MG63 (cell line): Measurements from ENCODE around the gene FEZF1. TPM values are rescaled to one million over a fixed set of nuclear protein-coding genes. Genes with fewer than 3 reads are reported as not detected.

Source experiments
- DNase-seq: peaks from one replicate; pipeline ENCODE4 v3.0.0-alpha.2; 2020
- H3K27me3 ChIP-seq: fragments of 250-450 bp; sonication (Bioruptor Pico); 2 replicates; pipeline ENCODE4 v1.5.1; 2020; ENCODE audit warnings: mild to moderate bottlenecking, moderate library complexity
- H3K36me3 ChIP-seq: fragments of 250-450 bp; sonication (Bioruptor Pico); 2 replicates; pipeline ENCODE4 v1.5.1; 2020; ENCODE audit warnings: mild to moderate bottlenecking, moderate library complexity
- H3K4me3 ChIP-seq: fragments of 250-450 bp; sonication (Bioruptor Pico); 2 replicates; pipeline ENCODE4 v1.5.1; 2020; ENCODE audit warnings: mild to moderate bottlenecking, moderate library complexity
- H3K9me3 ChIP-seq: fragments of 250-450 bp; sonication (Bioruptor Pico); 2 replicates; pipeline ENCODE4 v1.5.1; 2020; ENCODE audit warnings: mild to moderate bottlenecking, moderate library complexity
- total RNA-seq: library from RNA; depleted of rRNA; stranded (reverse); fragments of >200 nt; shearing (Covaris generic); gene quantifications from 2 replicates; pipeline ENCODE4 v1.2.3, GENCODE V29; 2014; ENCODE audit warnings: low replicate concordance; rRNA removed

FEZF1 gene
- total RNA-seq, 1 experiment from 2014 or later = not detected

DNA sequence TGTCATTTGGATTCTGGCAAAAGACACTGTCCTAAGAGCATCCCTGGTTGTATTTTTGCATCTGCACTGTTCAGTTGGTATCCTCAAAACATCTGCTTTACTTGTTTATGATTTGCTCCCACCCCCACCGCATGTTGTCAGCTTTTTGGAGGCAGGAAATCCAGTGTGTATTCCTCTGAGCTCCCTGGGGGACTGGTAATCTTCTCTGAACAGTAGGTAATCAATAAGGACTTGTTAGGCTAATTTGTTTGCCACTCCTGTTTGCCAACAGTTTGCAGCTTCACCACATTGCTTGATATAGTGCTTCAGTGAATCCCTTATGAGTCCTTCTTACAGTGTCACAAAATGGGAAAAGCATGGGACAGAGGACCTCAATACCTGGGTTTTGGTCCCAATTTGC lies 49.1 kb downstream of the FEZF1 start:
- Histone ChIP-seq H3K9me3 (no peaks in the 10 kb centered on the region), H3K36me3 (no peaks in the 10 kb centered on the region), H3K27me3 (no peaks in the 10 kb centered on the region), H3K4me3 (no peak overlapping the region)
- DNase-seq = no peak

Other genes with a start within 250 kb of the FEZF1 start
- gene AASS, start 160.5 kb downstream of the FEZF1 start, total RNA-seq = 0.82 and 3.6 TPM in 2 replicates